HG02840 (cell line): ENCODE data around the gene FICD.
A peak's percentile ranks its signal among the peaks of the same experiment; 100 is the strongest.

Experiments used
- ATAC-seq: cut with Tn5 transposase; IDR thresholded peaks from one replicate; pipeline ENCODE4 v1.9.1; 2021; ENCODE audit warnings: mild to moderate bottlenecking, moderate library complexity, moderate number of reproducible peaks; ENCODE audit not compliant: unreplicated experiment, low FRiP score

The FICD gene

DNA sequence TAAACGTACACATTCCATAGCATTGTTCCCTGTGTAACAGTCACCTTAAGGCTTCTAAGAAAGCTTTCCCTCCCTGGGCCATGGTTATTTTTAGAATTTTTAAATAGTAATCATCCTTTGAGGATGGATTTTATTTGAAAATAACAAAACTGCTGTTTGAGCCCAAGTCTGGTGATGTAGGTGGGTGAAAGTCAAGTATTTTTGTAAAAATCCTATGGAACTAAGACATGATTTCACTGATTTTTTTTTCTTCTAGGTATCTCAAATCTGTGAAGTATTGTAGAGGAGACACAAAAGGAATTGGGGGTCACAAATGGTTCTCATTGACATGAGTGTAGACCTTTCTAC is 48.7 kb downstream of the FICD start:
- no peak for ATAC-seq

DNA sequence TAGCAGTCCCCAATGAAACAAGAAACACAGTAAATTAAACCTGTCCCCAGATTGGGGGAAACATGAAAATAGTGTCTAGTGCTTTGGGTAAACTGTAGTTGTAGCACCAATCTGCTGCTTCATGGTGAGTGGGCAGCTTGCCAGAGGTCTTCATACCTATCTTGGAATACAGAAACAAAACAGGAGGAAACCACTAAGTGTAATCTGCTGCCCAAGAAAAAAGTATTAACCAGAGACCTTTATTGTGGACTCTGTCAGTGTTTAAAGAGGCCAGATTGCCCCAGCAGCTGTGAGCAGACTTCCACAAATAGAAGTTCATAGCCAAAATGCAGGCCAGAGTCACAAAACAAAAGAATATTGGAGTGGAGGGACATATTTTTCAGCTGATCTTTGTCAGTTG is 49.6 kb downstream of the FICD start:
- ATAC-seq, result no peak

DNA sequence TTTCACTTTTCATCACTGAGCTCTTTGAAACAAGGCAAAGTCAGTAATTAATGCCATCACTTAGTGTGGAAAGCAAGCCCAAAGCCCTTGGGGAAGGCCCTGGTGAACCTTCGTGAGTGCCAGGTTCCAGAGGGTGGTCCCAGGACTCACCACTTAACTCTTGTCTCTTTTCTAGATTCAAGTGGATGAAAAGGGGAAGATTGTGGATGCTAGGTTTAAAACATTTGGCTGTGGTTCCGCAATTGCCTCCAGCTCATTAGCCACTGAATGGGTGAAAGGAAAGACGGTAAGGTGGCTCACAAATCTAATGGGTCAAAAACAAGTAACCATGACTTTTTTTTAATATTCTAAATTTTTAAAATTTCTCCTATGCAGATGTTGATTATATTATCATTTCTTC is 50.1 kb downstream of the FICD start:
- ATAC-seq, result no peak

DNA sequence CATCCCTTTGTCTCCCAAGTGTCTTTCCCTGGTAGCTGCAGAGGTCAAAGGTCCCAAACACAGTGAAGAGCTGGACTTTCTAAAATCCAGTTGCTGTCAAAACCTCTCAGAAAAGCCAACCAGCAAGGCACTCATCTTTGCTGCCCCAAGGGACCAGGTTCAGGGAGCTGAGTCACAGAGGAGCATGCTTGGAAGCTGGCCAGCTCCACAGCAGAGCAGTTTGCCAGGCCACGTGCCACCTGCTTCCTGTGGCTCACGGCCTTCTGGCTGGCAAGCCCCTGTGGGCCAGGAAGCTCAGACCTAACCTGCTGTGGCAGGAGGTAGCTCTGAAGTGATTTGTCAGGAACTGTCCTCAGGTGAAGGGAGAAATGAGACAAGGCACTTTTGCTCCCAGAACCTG is 50.9 kb downstream of the FICD start:
- ATAC-seq, result no peak

DNA sequence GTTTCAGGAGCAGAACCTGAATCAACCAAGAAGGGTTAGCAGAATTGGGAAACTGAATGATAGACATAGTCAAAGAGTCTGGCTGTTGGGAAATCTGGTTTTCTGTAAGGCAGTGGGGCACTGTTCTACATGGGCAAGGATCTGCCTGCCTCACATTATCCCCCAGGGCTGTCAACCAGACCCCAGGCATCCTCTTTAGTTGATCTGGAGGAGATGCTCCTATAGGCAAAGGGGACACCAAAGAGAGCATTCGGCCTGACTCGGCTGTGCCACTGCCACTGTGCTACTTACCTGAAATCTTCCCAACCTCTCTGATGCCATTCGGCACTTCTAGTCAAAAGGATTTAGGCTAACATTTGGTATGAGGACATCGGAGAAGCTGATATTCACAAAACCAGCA is 51.4 kb downstream of the FICD start:
- no peak for ATAC-seq

DNA sequence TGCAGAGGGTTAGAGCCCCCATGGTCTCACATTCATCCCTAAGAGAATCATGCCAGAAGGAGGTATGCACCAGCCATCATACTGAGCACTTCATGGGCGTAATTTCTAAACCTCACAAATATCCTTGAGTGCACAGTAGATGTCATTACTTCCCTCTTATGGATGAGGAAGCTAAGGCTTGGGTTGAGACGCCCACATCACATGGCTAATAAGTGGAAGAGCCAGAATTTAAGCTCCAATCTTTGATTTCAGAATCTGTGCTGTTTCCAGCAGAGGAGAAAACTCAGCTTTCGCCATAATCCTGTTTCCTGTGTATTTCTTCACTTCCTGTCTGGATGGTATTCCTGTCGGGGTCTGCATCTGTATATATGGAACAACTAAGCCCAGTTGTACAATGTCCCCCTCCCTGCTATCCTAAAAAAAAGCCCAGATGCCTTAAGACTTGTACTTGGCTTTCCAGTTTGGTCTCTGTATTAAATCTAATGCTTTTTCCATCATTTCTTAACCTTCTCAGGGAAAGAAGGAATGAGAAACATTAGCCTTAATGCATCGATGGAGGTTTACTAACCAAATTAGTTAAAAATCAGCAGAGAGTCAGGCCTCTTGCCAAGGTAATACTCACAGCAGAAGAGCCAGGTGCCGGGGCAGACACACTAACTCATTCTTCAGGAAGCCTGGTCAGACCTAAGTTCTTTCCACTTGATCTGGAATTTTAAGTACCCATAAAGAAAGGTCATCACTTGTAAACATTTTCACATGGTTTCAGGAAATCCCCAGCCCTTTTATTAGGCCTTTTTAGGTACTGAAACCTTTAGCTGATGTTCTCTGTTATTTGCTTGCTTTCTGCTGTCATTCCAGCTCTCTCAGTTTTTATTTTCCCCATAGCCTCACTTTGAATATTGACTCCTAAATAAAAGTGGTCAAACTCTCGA is 52.6 kb downstream of the FICD start:
- ATAC-seq, result no peak

DNA sequence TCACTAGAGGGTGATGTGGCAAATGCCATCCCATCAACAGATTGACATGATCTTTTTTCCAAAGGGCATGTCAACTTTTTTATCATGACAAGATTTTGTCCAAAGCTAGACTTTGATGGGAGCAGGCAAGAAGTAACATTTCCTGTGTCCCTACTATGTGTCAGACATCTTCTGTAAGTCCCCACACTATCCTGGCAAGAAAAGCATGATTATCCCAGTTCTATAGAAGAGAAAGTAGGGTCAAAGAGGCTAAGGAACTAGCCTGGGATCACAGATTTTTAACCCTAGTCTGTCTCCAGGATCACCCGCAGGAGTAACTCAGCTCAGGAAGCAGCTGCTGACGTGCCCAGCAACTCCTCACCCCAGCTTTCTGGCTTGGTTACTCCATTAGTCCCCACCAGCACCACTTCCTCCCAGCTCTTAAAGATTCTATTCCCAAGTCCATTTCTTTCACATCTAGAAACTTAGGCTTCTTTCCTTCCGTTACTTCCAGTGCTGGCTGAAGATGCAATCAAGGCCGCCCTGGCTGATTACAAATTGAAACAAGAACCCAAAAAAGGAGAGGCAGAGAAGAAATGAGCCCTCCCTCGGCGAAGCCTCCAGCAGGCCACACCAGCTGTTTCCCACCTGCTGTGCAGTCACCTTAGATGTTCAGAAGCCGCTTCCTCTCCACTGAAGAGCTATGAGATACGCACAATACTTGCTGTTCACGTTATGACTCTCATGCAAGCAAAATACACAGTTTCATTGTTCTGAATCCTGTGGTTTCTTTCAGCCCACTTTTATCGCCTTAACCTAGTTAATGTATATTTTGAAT is 53.5 kb downstream of the FICD start:
- peak; percentile 62 for ATAC-seq
